Psoas muscle (tissue), 8 donors: Measurements from ENCODE around the gene SLA2. TPM values are rescaled to one million over a fixed set of nuclear protein-coding genes. Genes with fewer than 3 reads are reported as not detected.

Experiments used
- ATAC-seq, 4 donors: fragments of 200-7000 bp; cut with Tn5 transposase; one replicate each; pipeline ENCODE4 v1.9.1; 2020; ENCODE audit warnings: moderate library complexity in 3 of 4, mild to moderate bottlenecking in 2 of 4
- DNase-seq, 2 donors: peaks; one replicate each; pipeline ENCODE4 v3.0.0-alpha.2; 2020
- H3K27ac ChIP-seq: fragments of 200-600 bp; one replicate; pipeline ENCODE4 v1.8.0; 2022
- H3K27me3 ChIP-seq, 3 donors: fragments of 200-600 bp in 1 of 3; one replicate each; pipeline versions ENCODE4 v1.6.1 to v1.8.0; 2013 to 2022; ENCODE audit warnings: low read length in 2 of 3, mild to moderate bottlenecking in 2 of 3, moderate library complexity in 1 of 3; ENCODE audit not compliant: insufficient read depth in 3 of 3
- H3K36me3 ChIP-seq, 2 donors: fragments of 200-600 bp in 1 of 2; one replicate each; pipeline versions ENCODE4 v1.6.1 to v1.8.0; 2013 to 2022; ENCODE audit warnings: low read depth in 1 of 2, mild to moderate bottlenecking in 1 of 2, moderate library complexity in 1 of 2; ENCODE audit not compliant: insufficient read depth in 1 of 2
- H3K4me1 ChIP-seq: fragments of 200-600 bp; one replicate; pipeline ENCODE4 v1.8.0; 2022
- H3K4me3 ChIP-seq: fragments of 200-600 bp; one replicate; pipeline ENCODE4 v1.8.0; 2022; ENCODE audit warnings: mild to moderate bottlenecking
- H3K9me3 ChIP-seq: fragments of 200-600 bp; one replicate; pipeline ENCODE4 v1.8.0; 2022
- WGBS, 3 donors: extraction: QIAGEN DNeasy Blood & Tissue Kit; methylation state at CpG; one replicate each; pipeline versions ENCODE4 v1.1.6 to v1.1.7; 2013; 5-methylcytosine and 5-hydroxymethylcytosine counted together
- intact Hi-C, 2 donors: fragments of 100-400 bp; cut with DNase I; formaldehyde crosslinking; loops; one replicate each; pipeline versions ENCODE4 v1.11.0 to v1.14.2; 2022
- polyA plus RNA-seq, 3 donors: library from polyadenylated mRNA; stranded (reverse); fragments of 200-250 nt; gene quantifications; one replicate each; pipeline ENCODE4 v1.2.3, GENCODE V29; 2013
- total RNA-seq, 4 donors: library from RNA; stranded (reverse); fragmentation: NEBNext Ultra II Directional in 2 of 4; extraction: Animal tissue kit (Norgen Biotek cat#: 25700) in 2 of 4; gene quantifications; one replicate each; pipeline versions ENCODE4 v1.2.1 to v1.2.4, GENCODE V29; 2021 to 2023
- TF ChIP-seq, protein P1 (sequence below): fragments of 200-600 bp; IDR thresholded peaks from one replicate; pipeline ENCODE4 v1.8.0; 2022; ENCODE audit warnings: antibody characterized with exemption
- donor health status: healthy with polysubstance abuse.
- donor health status: DM: no; HTN: no; CAD: no; lungs with moderate emphysema.
- donor health status: Bipolar disorder and iron deficiency.
- donor health status: healthy.
- donor health status: DM: yes; HTN: yes; CAD: no.
- donor health status: DM: no; HTN: no; CAD: no.
- donor health status: DM: no; HTN: no; CAD: no.
- donor health status: DM: yes; HTN: yes; CAD: no.

Gene SLA2
- total and polyA plus RNA-seq, 7 donors, result 0.03 to 0.34 (median 0.12) TPM

DNA sequence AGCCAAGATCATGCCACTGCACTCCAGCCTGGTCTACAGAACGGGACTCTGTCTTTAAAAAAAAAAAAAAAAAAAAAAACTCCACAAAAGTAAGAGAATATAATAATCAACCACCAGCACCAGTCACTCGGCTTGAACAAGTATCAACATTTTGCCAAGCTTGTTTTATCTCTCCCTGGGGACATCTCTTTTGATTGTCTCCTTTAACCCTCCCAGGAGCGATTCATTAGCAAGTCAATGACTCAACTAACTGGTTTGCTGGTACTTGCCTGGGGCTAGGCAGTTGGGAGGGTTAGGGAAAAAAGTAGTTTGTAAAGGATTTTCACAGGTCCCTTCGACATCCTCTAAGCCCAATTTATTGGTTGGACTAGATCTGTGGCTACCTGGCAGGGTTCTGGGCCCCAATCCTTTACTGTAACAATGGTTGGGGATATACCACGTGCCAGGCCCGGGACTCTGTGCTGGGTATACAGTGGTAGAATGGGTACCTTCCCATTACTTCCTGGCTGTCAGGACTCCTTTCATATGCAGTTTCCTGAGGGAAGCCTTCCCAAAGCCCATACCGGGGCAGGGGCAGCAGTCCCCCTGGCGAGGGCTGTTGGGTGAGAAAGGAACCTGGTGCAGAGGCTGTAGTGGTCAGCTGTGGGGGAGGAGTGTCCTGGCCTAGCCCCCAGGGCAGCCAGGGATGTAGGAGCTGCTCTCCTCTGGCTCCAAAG lies 60.4 kb downstream of the SLA2 start:
- Histone ChIP-seq H3K4me3 (no peak overlapping the region), H3K27me3 (no peaks in the 10 kb centered on the region), H3K4me1 (no peaks in the 10 kb centered on the region), H3K27ac (no peak overlapping the region), H3K36me3 (peaks cover 0 to 7% of the 10 kb centered on the region in 2 donors), H3K9me3 (no peaks in the 10 kb centered on the region)
- no peak for DNase-seq
- no peak for ATAC-seq
- TF ChIP-seq, protein P1, sequence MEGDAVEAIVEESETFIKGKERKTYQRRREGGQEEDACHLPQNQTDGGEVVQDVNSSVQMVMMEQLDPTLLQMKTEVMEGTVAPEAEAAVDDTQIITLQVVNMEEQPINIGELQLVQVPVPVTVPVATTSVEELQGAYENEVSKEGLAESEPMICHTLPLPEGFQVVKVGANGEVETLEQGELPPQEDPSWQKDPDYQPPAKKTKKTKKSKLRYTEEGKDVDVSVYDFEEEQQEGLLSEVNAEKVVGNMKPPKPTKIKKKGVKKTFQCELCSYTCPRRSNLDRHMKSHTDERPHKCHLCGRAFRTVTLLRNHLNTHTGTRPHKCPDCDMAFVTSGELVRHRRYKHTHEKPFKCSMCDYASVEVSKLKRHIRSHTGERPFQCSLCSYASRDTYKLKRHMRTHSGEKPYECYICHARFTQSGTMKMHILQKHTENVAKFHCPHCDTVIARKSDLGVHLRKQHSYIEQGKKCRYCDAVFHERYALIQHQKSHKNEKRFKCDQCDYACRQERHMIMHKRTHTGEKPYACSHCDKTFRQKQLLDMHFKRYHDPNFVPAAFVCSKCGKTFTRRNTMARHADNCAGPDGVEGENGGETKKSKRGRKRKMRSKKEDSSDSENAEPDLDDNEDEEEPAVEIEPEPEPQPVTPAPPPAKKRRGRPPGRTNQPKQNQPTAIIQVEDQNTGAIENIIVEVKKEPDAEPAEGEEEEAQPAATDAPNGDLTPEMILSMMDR, result no peak
- 63 to 70% (median 70%) methylated on average over 8 of the region's 8 CpGs for WGBS, 3 donors
- intact Hi-C loops, result no loop called here

DNA sequence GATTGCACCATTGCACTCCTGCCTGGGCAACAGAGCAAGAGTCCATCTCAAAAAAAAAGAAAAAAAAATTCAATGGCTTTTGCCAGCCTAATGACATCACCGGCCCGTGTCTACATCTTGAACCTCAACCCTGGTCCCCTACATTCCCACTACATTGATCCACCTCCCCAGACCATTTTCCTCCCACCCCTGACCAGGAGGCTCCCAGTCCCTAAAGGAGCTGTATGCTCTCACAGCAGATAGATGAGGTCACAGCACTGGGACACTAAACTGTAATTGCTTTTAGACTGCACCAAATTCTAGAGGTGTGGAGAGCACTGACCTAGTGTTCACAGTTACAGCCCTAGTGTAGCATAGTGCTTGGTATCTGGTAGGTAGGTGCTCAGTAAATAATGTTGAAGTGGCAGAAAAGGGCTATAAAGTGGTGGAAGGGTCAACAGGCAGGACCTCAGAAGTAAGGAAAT lies 61.9 kb downstream of the SLA2 start:
- no peak for ATAC-seq
- TF ChIP-seq, protein P1, result no peak
- no peak overlapping the region for H3K27ac ChIP-seq
- H3K9me3 ChIP-seq, result no peaks in the 10 kb centered on the region
- DNase-seq, result no peak
- intact Hi-C loops, result no loop called here
- no peaks in the 10 kb centered on the region for H3K4me1 ChIP-seq
- WGBS, 3 donors, result 73 to 80% (median 79%) methylated on average over 2 of the region's 2 CpGs
- no peak overlapping the region for H3K4me3 ChIP-seq
- H3K27me3 ChIP-seq, result no peaks in the 10 kb centered on the region
- H3K36me3 ChIP-seq, result peaks cover 0 to 7% of the 10 kb centered on the region in 2 donors

DNA sequence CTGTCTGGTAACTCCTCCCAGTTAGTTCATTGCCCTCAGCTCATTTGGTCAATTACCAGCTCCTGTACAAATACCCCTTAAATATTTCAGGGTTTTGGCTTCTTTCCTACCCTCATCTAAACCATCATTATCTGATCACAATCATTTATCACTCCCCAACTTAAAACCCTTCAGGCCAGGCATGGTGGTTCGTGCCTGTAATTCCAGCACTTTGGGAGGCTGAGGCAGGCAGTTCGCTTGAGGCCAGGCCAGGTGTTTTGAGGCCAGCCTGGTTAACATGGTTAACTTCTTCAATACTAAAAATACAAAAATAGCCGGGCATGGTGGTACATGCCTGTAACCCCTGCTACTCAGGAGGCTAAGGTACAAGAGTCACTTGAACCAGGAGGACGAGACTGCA lies 63.2 kb downstream of the SLA2 start:
- Histone ChIP-seq H3K4me1 (no peaks in the 10 kb centered on the region), H3K4me3 (no peak overlapping the region), H3K36me3 (peaks cover 0 to 7% of the 10 kb centered on the region in 2 donors), H3K27ac (no peak overlapping the region), H3K9me3 (no peaks in the 10 kb centered on the region), H3K27me3 (peaks cover 0 to 6% (median 0%) of the 10 kb centered on the region in 3 donors)
- DNase-seq (no peak), ATAC-seq (no peak)
- intact Hi-C loops, result no loop called here
- TF ChIP-seq, protein P1, result no peak
- WGBS, 3 donors, result 94 to 96% (median 94%) methylated on average over 4 of the region's 4 CpGs

DNA sequence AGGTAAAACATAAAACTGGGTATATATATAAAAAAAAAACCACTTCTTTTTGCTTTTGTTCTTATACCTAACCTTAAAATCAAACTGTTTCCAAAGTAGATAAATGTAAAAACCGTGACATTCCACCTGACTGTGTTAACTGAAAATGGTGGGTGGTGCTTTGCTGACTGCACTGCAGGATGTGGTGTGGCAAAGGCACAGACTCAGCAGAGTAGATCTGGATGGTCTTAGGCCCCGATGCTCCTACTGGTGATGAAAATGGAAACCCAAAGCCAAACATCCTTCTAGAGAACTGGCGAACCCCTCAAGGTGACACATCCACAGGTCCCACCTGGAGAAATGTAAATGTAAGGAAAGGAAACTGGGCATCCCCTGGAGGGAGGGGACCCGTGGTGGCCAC lies 63.7 kb downstream of the SLA2 start:
- no peak overlapping the region for H3K27ac ChIP-seq
- no peaks in the 10 kb centered on the region for H3K4me1 ChIP-seq
- no peaks in the 10 kb centered on the region for H3K9me3 ChIP-seq
- intact Hi-C loops, result no loop called here
- DNase-seq (no peak), ATAC-seq (no peak)
- H3K4me3 ChIP-seq, result no peak overlapping the region
- TF ChIP-seq, protein P1, result no peak
- 85 to 94% (median 86%) methylated on average over 4 of the region's 4 CpGs for WGBS, 3 donors
- H3K27me3 ChIP-seq, result peaks cover 0 to 7% (median 0%) of the 10 kb centered on the region in 3 donors
- H3K36me3 ChIP-seq, result peaks cover 0 to 7% of the 10 kb centered on the region in 2 donors
